Astrocyte of the cerebellum (primary cell): ENCODE measurements around the gene SLC38A11.

Experiments
- DNase-seq: peaks from one replicate; pipeline ENCODE4 v3.0.0-alpha.2; 2011; ENCODE audit warnings: low read depth
- H3K4me3 ChIP-seq: 2 replicates; pipeline ENCODE4 v1.5.1; 2011; ENCODE audit warnings: mild to moderate bottlenecking, low read depth, low read length, moderate library complexity
- CTCF ChIP-seq: IDR thresholded peaks from 2 replicates; pipeline ENCODE4 v1.5.1; 2012; ENCODE audit warnings: low read length, low read depth, moderate library complexity, mild to moderate bottlenecking; ENCODE audit errors: missing control alignments
- in situ Hi-C: cut with HindIII; loops from 2 replicates; pipeline ENCODE4 v1.10.0; 2017; ENCODE audit warnings: low sequenced_read_pairs

Gene SLC38A11

DNA sequence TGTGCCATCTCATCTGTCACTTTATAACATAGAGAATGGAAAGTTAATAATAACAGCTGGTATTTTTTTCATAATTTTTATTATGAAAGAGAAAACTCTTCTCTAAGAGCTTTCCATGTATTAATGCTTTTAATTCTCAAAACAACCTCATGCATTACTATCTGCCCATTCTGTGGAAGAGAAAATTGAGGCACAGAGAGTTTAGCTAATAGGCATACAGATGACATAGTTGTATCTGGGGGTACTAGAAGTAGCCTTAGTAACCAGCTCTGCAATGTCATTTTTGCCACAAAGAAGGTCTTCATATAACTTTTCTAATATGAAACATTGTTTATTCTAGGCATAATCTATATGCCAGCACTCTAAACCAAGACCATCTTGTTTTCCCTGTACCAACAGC is 77.4 kb downstream of the SLC38A11 start:
- no peak for TF ChIP-seq CTCF
- no peak for DNase-seq
- in situ Hi-C loops = no loop called here
- H3K4me3 ChIP-seq = no peak overlapping the region

DNA sequence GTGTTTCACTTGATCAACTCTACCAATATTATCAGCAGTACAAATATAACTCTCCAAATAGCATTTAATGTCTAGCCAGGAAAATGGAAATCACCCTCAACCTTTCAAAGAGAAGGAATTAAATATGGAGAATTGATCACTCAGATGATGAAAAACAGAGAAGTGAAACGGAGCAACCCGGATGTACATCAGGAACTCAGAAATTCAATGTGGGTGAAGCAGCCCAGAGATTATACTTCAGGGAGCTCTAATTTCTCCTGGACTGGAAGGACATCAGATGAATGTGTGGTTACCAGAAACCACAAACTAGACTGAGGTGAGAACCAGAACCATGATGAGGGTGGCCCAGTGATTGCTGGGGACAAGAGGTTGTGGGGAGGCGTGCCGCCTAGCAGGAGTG is 78.2 kb downstream of the SLC38A11 start:
- in situ Hi-C loops = no loop called here
- no peak for TF ChIP-seq CTCF
- H3K4me3 ChIP-seq = no peak overlapping the region
- DNase-seq = no peak

GRCh38 chr2:164875334-164876205 is 79.8 kb downstream of the SLC38A11 start:
- TF ChIP-seq CTCF = no peak
- DNase-seq = no peak
- no peak overlapping the region for H3K4me3 ChIP-seq
- in situ Hi-C loops = no loop called here

DNA sequence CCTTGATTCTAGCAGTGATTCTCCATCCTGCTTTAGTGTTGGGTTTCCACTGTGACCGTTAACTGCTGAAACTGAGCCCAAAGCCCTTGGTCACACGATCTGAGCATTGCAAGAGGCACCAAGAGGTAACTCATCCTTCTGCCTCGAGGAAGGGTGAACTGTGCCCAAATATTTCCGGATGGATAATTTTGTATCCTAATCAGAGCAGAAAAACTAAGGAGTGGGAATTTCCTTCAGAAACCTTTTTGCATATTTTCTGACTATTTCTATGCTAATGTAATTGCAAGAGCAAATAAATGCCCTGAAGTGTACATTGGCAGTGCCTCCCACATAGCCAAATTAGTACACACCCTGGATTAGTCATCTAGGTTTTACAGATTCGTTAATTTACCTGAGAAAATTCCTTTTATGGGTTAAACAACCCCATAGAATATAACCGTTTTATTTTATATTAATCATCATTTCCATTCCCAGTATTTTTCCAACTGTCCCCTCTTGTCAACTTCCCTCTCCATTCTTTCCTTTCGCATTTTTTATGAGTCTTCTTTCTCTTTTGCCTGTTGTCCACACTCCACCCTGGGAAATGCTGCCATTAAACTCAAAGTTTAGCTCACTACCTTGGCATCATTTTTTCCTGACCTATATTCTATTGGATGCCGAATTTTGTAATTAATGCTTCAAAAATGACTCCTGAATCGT is 82.0 kb downstream of the SLC38A11 start:
- in situ Hi-C loops = no loop called here

DNA sequence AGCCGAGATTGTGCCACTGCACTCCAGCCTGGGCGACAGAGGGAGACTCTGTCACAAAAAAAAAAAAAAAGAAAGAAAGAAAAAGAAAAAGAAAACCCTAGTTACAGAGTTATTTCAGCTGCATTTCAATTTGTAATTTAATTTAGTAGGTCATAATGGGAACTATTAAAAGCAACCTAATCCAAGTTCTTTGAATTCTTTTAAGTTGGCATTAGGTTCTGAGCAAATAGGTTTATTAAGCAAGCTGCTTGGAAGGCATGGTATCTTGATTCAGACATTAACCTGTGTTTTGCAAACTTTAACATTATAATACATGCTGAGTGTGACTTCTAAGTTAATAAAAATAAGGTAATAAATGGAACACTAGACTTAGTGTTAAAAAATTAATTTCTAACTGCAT is 83.9 kb downstream of the SLC38A11 start:
- in situ Hi-C loops = no loop called here
- DNase-seq = no peak
- no peak overlapping the region for H3K4me3 ChIP-seq
- TF ChIP-seq CTCF = no peak

More for the DNA sequence above, 82.0 kb downstream of the SLC38A11 start:
- H3K4me3 ChIP-seq = no peak overlapping the region
- DNase-seq = no peak
- no peak for TF ChIP-seq CTCF

- in situ Hi-C loops = no loop called here
- DNase-seq = no peak
Observed at GRCh38 chr2:164869420-164869772, 85.9 kb downstream of the SLC38A11 start.

More at GRCh38 chr2:164869420-164869772, 85.9 kb downstream of the SLC38A11 start:
- TF ChIP-seq CTCF = no peak
- no peak overlapping the region for H3K4me3 ChIP-seq
